ENCODE measurements around the gene ADTRP.

- TF ChIP-seq CTCF (IDR thresholded peaks at IDR 0.05), result no peak
- no peak for TF ChIP-seq POLR2A (IDR thresholded peaks at IDR 0.05)
Observed at GRCh38 chr6:11706171-11706570, 72.4 kb downstream of the ADTRP start.

Measured in lower leg skin (tissue), 3 donors.